Measurements from ENCODE around the gene CD300A. TPM values are rescaled to one million over a fixed set of nuclear protein-coding genes. Genes with fewer than 3 reads are reported as not detected.

The CD300A gene
- total and polyA plus RNA-seq, 2 of the 4 experiments (the other 2 are of a cell fraction) = not detected

GRCh38 chr17:74432424-74432690, 34.1 kb upstream of the CD300A start:
- H3K4me2 ChIP-seq (ENCODE audit: low read depth, low read length) = no peak overlapping the region
- POLR2A ChIA-PET (ENCODE audit: unreplicated experiment) = no interaction called here

More at GRCh38 chr17:74432424-74432690, 34.1 kb upstream of the CD300A start:
- WGBS, 2 experiments (ENCODE audit: extremely low coverage in 2 of 2, insufficient read length in 1 of 2) = 0% methylated on average over 3 of the region's 33 CpGs; no CpG with 5 or more reads in 1 of the 2 experiments
- no peak overlapping the region for H3K14ac ChIP-seq (replicated peaks; ENCODE audit: low read depth, low read length)
- intact Hi-C loops (cut with micrococcal nuclease) (no loop called here), in situ Hi-C loops (cut with MboI; ENCODE audit: low sequenced_read_pairs) (no loop called here), dilution Hi-C loops (cut with HindIII; ENCODE audit: low sequenced_read_pairs, unreplicated experiment) (no loop called here)
- H3K4me1 ChIP-seq (ENCODE audit: control insufficient read depth, insufficient read depth, low read length) = no peaks in the 10 kb centered on the region
- no peak overlapping the region for H3K27ac ChIP-seq (ENCODE audit: insufficient read depth, low read length)
- no peak overlapping the region for H2AK5ac ChIP-seq (ENCODE audit: low read depth, low read length)
- H3K18ac ChIP-seq (ENCODE audit: low read depth, low read length) = no peak overlapping the region
- H4K91ac ChIP-seq (ENCODE audit: insufficient read depth, low read depth, low read length) = no peak overlapping the region
- no peak overlapping the region for H3K4me3 ChIP-seq (ENCODE audit: insufficient read depth, low read depth, low read length)
- peaks cover 5% of the 10 kb centered on the region for H3K9me3 ChIP-seq (ENCODE audit: control insufficient read depth, insufficient read depth, low read length)
- H2AFZ ChIP-seq (replicated peaks; ENCODE audit: low read length, poor library complexity) = no peak overlapping the region
- no peak overlapping the region for H2BK15ac ChIP-seq (ENCODE audit: low read depth, low read length)
- BruUV-seq (replicated peaks) = no TSS peak
- H2BK120ac ChIP-seq (ENCODE audit: low read depth, low read length) = no peak overlapping the region
- DNase-seq (no peak), ATAC-seq (ENCODE audit: low read depth) (no peak)
- CTCF ChIA-PET = no interaction called here
- TF ChIP-seq RFX5 (IDR thresholded peaks at IDR 0.05; ENCODE audit: low read depth, low read length) (no peak), FOS (IDR thresholded peaks at IDR 0.05; ENCODE audit: low read depth, low read length) (no peak), CTCF (conservative IDR thresholded peaks at IDR 0.05; ENCODE audit: low read depth, low read length) (no peak), MXI1 (IDR thresholded peaks at IDR 0.05; ENCODE audit: borderline replicate concordance, low read depth, low read length) (no peak), SMC3 (IDR thresholded peaks at IDR 0.05; ENCODE audit: low read depth, low read length) (no peak), RCOR1 (IDR thresholded peaks at IDR 0.05; ENCODE audit: insufficient replicate concordance, low read length) (no peak)
- no peak overlapping the region for H3K9ac ChIP-seq (ENCODE audit: low read depth, low read length)
- no peak overlapping the region for H2AK9ac ChIP-seq (replicated peaks; ENCODE audit: low read depth, low read length, poor library complexity)
- no peak overlapping the region for H3K56ac ChIP-seq (ENCODE audit: extremely low read depth, insufficient read depth, low read length)
- H2BK20ac ChIP-seq (ENCODE audit: low read depth, low read length) = no peak overlapping the region
- no peak overlapping the region for H3K23ac ChIP-seq (ENCODE audit: low read depth, low read length)
- no peak overlapping the region for H2BK5ac ChIP-seq (ENCODE audit: low read depth, low read length, poor library complexity, severe bottlenecking)
- H3K36me3 ChIP-seq (ENCODE audit: control insufficient read depth, insufficient read depth, low read length) = no peaks in the 10 kb centered on the region
- peaks cover 9% of the 10 kb centered on the region; the same call in 1 of the 2 replicates for H3K27me3 ChIP-seq (ENCODE audit: control insufficient read depth, insufficient read depth, low read length)
- H3K4ac ChIP-seq (ENCODE audit: low read depth, low read length) = no peak overlapping the region
- no peak overlapping the region for H4K8ac ChIP-seq (ENCODE audit: low read depth in 2 of 2, low read length in 2 of 2)
- no peaks in the 10 kb centered on the region for H3K79me1 ChIP-seq (ENCODE audit: low read depth in 1 of 2, low read length in 2 of 2)
- H4K5ac ChIP-seq (ENCODE audit: low read depth, low read length) = no peak overlapping the region
- no peaks in the 10 kb centered on the region for H4K20me1 ChIP-seq (ENCODE audit: insufficient read depth, low read length)
- no peaks in the 10 kb centered on the region for H3K9me1 ChIP-seq (ENCODE audit: insufficient read depth, low read length)

Measured in IMR-90 (cell line).